Measurements from ENCODE around the gene FAR1.

GRCh38 chr11:13772223-13773046, 104.0 kb downstream of the FAR1 start:
- TF ChIP-seq CTCF (IDR thresholded peaks at IDR 0.05; ENCODE audit: low read length), result peak; percentile 62
- no peak for TF ChIP-seq EZH2 (optimal IDR thresholded peaks at IDR 0.05; ENCODE audit: low read depth, low read length)
- TF ChIP-seq EZH2phosphoT487 (IDR thresholded peaks at IDR 0.05; ENCODE audit: low read length), result no peak

Data from MM.1S (cell line).